HepG2 (cell line): Measurements from ENCODE around the gene WNK4. TPM values are rescaled to one million over a fixed set of nuclear protein-coding genes. Genes with fewer than 3 reads are reported as not detected.

Experiments
- AHR ChIP-seq: IDR thresholded peaks from 2 replicates; pipeline ENCODE4 v1.6.1; 2018; ENCODE audit warnings: missing genetic modification reagents, missing compliant biosample characterization
- ATRX ChIP-seq: sonication (generic); formaldehyde crosslinking; IDR thresholded peaks from 2 replicates; pipeline ENCODE4 v1.4.0; 2020; ENCODE audit warnings: missing genetic modification reagents, borderline replicate concordance
- CEBPB ChIP-seq: IDR thresholded peaks from 2 replicates; pipeline ENCODE4 v1.6.1; 2011; ENCODE audit warnings: low read depth, low read length, improper control_type of control experiment, borderline replicate concordance
- IKZF4 ChIP-seq: sonication (generic); formaldehyde crosslinking; IDR thresholded peaks from 2 replicates; pipeline ENCODE4 v1.5.1; 2020; ENCODE audit warnings: borderline replicate concordance, mild to moderate bottlenecking, low read depth, missing genetic modification reagents; ENCODE audit errors: not compliant biosample characterization
- MBNL3 ChIP-seq: fragments of 250-450 bp; sonication (Bioruptor Pico); conservative IDR thresholded peaks from 2 replicates; pipeline ENCODE4 v1.8.0; 2022; ENCODE audit warnings: mild to moderate bottlenecking, inconsistent platforms
- NFE2L1 ChIP-seq: sonication (generic); formaldehyde crosslinking; IDR thresholded peaks from 2 replicates; pipeline ENCODE4 v1.4.0; 2020; ENCODE audit warnings: missing genetic modification reagents, mild to moderate bottlenecking, borderline replicate concordance
- NR2F1 ChIP-seq, 2 experiments: fragments of 450-650 bp in 1 of 2; formaldehyde crosslinking in 1 of 2; IDR thresholded peaks; 2 replicates each; pipeline versions ENCODE4 v1.5.0 to v1.6.1; 2016 to 2020; ENCODE audit warnings: mild to moderate bottlenecking in 1 of 2, missing compliant biosample characterization in 1 of 2, missing genetic modification reagents in 1 of 2, moderate library complexity in 1 of 2
- PHB2 ChIP-seq: fragments of 450-650 bp; IDR thresholded peaks from 2 replicates; pipeline ENCODE4 v1.6.1; 2018; ENCODE audit not compliant: partially characterized antibody
- SALL2 ChIP-seq: sonication (generic); formaldehyde crosslinking; IDR thresholded peaks from 2 replicates; pipeline ENCODE4 v1.8.1; 2023; ENCODE audit warnings: mild to moderate bottlenecking, missing genetic modification reagents, inconsistent platforms
- SNAI1 ChIP-seq: sonication (generic); formaldehyde crosslinking; IDR thresholded peaks from 2 replicates; pipeline ENCODE4 v1.5.0; 2020; ENCODE audit warnings: mild to moderate bottlenecking, missing genetic modification reagents, borderline replicate concordance
- YEATS4 ChIP-seq: sonication (generic); formaldehyde crosslinking; IDR thresholded peaks from 2 replicates; pipeline ENCODE4 v1.4.0; 2020; ENCODE audit warnings: missing genetic modification reagents, borderline replicate concordance
- ZBTB21 ChIP-seq: sonication (generic); formaldehyde crosslinking; IDR thresholded peaks from 2 replicates; pipeline ENCODE4 v1.4.0; 2020; ENCODE audit warnings: missing genetic modification reagents
- ZNF10 ChIP-seq: sonication (generic); formaldehyde crosslinking; IDR thresholded peaks from 2 replicates; pipeline ENCODE4 v1.4.0; 2020; ENCODE audit warnings: mild to moderate bottlenecking, low read depth, missing genetic modification reagents, borderline replicate concordance
- ZNF292 ChIP-seq: sonication (generic); formaldehyde crosslinking; IDR thresholded peaks from 2 replicates; pipeline ENCODE4 v1.8.1; 2022; ENCODE audit warnings: mild to moderate bottlenecking, low read depth, missing genetic modification reagents, borderline replicate concordance
- ZNF432 ChIP-seq: sonication (generic); formaldehyde crosslinking; IDR thresholded peaks from 2 replicates; pipeline ENCODE4 v1.5.0; 2020; ENCODE audit warnings: missing genetic modification reagents, mild to moderate bottlenecking, borderline replicate concordance
- ZNF7 ChIP-seq: IDR thresholded peaks from 2 replicates; pipeline ENCODE4 v1.6.1; 2016; ENCODE audit warnings: missing biosample characterization, missing genetic modification reagents
- ZNF841 ChIP-seq: sonication (generic); formaldehyde crosslinking; IDR thresholded peaks from 2 replicates; pipeline ENCODE4 v1.8.1; 2023; ENCODE audit warnings: missing genetic modification reagents, borderline replicate concordance
- polyA plus RNA-seq, 8 experiments: library from polyadenylated mRNA; depleted of rRNA in 3 of 8; stranded (reverse) in 7 of 8; unstranded in 1 of 8; fragments of >200 nt; fragmentation: Illumina TruSeq in 4 of 8; extraction: Trizol in 4 of 8; gene quantifications; 2 replicates each; pipeline versions ENCODE4 v1.2.1 to v1.2.3, GENCODE V29; 2011 to 2016; ENCODE audit warnings: low read depth in 4 of 8, missing spikeins in 1 of 8, mixed read lengths in 1 of 8; ENCODE audit not compliant: insufficient read depth in 1 of 8
- total RNA-seq, 5 experiments: library from RNA; depleted of rRNA; stranded (reverse); fragments of >200 nt; fragmentation: Illumina TruSeq; extraction: Trizol; gene quantifications; 2 replicates each; pipeline ENCODE4 v1.2.3, GENCODE V29; 2016; ENCODE audit warnings: low read depth in 1 of 5
- TF ChIP-seq, protein P1 (sequence below): sonication (generic); formaldehyde crosslinking; IDR thresholded peaks from 2 replicates; pipeline ENCODE4 v1.5.0; 2020; ENCODE audit warnings: mild to moderate bottlenecking, missing genetic modification reagents
- TF ChIP-seq, protein P2 (sequence below): sonication (generic); formaldehyde crosslinking; IDR thresholded peaks from 2 replicates; pipeline ENCODE4 v1.4.0; 2020; ENCODE audit warnings: mild to moderate bottlenecking, missing genetic modification reagents

WNK4 gene
- total and polyA plus RNA-seq, 2 of the 13 experiments (the other 11 are each of a cell fraction or from before 2014, with no cell fraction given) = 2.7 to 13.7 TPM

DNA sequence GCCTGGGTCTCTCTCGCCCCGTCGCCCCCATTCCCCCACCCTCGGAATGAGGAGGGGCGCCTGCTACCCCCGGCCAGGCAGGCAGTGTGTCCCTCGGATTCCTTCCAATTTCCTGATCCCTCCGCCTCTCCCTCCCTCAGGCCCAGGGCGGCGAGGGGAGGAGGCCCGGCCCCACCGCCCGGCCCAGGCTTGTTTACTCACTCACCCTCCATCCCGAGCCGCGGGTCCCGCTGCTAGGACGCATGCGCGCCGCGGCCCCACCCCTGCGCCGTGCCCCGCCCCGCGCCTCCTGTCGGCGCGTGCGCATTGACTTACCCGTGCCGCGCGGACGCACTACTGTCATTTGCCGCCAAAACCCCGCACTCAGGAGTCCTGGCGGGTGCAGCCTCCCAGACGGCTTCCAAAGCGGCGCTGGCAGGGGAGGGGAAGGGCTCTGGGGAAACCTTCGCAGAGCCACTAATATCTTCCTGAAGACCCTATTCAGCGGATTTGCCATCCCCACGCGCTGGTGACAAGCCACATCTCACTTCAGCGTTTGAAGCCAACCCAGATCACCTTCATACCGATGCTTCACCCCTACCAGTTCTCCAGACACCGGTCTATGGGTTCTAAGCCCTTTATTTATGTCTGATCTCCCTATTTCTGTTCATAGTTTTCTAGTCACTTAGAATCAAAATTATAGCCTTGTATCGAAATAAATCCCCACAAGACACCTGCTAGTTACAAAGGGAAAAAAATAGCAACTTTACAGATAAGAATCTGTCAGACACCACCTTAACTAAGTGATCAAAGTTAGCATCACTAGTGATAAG, 35.4 kb upstream of the WNK4 start, which contains the start of gene EZH1 (continued):
- TF ChIP-seq SALL2 (CRISPR knock-in tag) (peak; percentile 23), ZNF292 (CRISPR knock-in tag) (peak; percentile 37; the same call in 1 of the 2 replicates), ZBTB21 (no peak), MBNL3 (CRISPR knock-in tag) (no peak), ZNF7 (CRISPR knock-in tag) (no peak), ZNF10 (CRISPR knock-in tag) (no peak), AHR (CRISPR knock-in tag) (peak; percentile 95), PHB2 (no peak), NR2F1 (CRISPR knock-in tag; IDR thresholded peaks at IDR 0.05) (no peak), CEBPB (no peak), IKZF4 (CRISPR knock-in tag) (peak; percentile 81), ATRX (CRISPR knock-in tag) (no peak), YEATS4 (CRISPR knock-in tag) (peak; percentile 92), SNAI1 (CRISPR knock-in tag) (no peak), ZNF432 (CRISPR knock-in tag) (no peak), NFE2L1 (CRISPR knock-in tag) (0 out of 2 replicates have a peak, but pooled peaks have one; percentile 50), ZNF841 (CRISPR knock-in tag) (no peak)
- TF ChIP-seq, protein P1, sequence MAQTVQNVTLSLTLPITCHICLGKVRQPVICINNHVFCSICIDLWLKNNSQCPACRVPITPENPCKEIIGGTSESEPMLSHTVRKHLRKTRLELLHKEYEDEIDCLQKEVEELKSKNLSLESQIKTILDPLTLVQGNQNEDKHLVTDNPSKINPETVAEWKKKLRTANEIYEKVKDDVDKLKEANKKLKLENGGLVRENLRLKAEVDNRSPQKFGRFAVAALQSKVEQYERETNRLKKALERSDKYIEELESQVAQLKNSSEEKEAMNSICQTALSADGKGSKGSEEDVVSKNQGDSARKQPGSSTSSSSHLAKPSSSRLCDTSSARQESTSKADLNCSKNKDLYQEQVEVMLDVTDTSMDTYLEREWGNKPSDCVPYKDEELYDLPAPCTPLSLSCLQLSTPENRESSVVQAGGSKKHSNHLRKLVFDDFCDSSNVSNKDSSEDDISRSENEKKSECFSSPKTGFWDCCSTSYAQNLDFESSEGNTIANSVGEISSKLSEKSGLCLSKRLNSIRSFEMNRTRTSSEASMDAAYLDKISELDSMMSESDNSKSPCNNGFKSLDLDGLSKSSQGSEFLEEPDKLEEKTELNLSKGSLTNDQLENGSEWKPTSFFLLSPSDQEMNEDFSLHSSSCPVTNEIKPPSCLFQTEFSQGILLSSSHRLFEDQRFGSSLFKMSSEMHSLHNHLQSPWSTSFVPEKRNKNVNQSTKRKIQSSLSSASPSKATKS = no peak
- TF ChIP-seq, protein P2, sequence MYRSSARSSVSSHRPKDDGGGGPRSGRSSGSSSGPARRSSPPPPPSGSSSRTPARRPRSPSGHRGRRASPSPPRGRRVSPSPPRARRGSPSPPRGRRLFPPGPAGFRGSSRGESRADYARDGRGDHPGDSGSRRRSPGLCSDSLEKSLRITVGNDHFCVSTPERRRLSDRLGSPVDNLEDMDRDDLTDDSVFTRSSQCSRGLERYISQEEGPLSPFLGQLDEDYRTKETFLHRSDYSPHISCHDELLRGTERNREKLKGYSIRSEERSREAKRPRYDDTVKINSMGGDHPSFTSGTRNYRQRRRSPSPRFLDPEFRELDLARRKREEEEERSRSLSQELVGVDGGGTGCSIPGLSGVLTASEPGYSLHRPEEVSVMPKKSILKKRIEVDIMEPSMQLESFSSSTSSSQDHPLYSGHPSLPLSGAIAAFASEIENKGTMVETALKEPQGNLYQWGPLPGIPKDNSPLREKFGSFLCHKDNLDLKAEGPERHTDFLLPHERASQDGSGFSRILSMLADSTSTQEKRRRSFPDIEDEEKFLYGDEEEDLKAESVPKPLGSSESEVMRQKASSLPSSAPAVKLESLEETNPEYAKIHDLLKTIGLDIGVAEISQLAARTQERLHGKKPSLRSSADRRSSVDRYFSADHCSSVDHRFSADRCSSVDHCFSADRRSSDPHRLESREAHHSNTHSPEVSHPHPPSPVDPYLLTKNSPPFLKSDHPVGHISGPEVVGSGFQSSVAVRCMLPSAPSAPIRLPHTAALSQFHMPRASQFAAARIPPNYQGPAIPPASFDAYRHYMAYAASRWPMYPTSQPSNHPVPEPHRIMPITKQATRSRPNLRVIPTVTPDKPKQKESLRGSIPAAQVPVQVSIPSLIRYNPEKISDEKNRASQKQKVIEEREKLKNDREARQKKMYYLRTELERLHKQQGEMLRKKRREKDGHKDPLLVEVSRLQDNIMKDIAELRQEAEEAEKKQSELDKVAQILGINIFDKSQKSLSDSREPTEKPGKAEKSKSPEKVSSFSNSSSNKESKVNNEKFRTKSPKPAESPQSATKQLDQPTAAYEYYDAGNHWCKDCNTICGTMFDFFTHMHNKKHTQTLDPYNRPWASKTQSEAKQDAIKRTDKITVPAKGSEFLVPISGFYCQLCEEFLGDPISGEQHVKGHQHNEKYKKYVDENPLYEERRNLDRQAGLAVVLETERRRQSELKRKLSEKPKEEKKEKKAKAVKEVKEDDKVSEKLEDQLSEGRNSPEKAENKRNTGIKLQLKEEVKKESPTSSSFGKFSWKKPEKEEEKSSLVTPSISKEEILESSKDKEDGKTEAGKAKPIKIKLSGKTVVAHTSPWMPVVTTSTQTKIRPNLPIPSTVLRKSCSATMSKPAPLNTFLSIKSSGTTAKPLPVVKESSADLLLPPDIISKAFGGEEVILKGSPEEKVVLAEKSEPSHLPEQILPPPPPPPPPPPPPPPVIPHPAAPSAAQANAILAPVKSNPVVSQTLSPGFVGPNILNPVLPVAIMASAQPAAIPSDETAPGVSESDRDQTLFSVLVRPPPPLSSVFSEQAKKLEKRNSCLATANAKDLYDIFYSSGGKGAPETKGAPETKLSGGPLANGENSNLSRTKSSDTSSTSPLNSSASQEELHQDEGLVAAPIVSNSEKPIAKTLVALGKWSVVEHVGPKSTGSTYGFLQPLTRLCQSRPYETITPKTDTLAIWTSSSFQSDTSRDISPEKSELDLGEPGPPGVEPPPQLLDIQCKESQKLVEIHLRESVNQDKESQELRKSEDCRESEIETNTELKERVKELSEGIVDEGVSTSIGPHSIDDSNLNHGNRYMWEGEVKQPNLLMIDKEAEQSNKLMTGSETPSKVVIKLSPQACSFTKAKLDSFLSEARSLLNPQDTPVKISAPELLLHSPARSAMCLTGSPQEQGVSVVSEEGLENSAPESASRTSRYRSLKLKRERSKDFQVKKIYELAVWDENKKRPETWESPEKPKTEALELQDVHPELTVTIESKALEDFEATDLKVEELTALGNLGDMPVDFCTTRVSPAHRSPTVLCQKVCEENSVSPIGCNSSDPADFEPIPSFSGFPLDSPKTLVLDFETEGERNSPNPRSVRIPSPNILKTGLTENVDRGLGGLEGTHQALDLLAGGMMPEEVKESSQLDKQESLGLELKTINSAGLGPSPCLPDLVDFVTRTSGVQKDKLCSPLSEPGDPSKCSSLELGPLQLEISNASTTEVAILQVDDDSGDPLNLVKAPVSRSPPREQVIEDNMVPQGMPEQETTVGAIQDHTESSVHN (CRISPR knock-in tag) = peak; percentile 56; the same call in 1 of the 2 replicates
